ENCODE data around the gene CWC27.

DNA sequence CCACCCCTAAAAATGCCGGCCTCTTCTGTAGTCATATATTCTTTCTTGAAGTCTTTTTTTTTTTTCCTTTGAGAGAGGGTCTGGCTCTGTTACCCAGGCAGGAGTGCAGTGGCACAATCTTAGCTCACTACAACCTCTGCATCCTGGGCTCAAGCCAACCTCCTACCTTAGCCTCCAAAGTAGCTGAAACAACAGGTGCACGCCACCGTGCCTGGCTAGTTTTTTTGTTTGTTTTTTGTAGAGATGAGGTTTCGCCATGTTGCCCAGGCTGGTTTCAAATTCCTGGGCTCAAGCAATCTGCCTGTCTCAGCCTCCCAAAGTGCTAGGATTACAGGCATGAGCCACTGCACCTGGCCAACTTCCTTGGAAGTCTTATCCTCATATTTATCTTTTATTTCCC is 19.3 kb upstream of the CWC27 start:
- TF ChIP-seq, protein P1, sequence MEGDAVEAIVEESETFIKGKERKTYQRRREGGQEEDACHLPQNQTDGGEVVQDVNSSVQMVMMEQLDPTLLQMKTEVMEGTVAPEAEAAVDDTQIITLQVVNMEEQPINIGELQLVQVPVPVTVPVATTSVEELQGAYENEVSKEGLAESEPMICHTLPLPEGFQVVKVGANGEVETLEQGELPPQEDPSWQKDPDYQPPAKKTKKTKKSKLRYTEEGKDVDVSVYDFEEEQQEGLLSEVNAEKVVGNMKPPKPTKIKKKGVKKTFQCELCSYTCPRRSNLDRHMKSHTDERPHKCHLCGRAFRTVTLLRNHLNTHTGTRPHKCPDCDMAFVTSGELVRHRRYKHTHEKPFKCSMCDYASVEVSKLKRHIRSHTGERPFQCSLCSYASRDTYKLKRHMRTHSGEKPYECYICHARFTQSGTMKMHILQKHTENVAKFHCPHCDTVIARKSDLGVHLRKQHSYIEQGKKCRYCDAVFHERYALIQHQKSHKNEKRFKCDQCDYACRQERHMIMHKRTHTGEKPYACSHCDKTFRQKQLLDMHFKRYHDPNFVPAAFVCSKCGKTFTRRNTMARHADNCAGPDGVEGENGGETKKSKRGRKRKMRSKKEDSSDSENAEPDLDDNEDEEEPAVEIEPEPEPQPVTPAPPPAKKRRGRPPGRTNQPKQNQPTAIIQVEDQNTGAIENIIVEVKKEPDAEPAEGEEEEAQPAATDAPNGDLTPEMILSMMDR (IDR thresholded peaks at IDR 0.05) = no peak
- TF ChIP-seq POLR2A (IDR thresholded peaks at IDR 0.05; ENCODE audit: low read depth) = no peak
- TF ChIP-seq EP300 (IDR thresholded peaks at IDR 0.05) = no peak
- TF ChIP-seq POLR2AphosphoS5 (IDR thresholded peaks at IDR 0.05) = no peak

Measured in esophagus muscularis mucosa (tissue), 4 donors.